HG03280 (cell line): ENCODE results near the gene NFKBIZ.
"Not testable (repeated sequence)": the region's sequence is repeated elsewhere in the genome, so short reads cannot be mapped to it uniquely, and the experiment has no call there.

Source experiments
- ATAC-seq: cut with Tn5 transposase; IDR thresholded peaks from one replicate; pipeline ENCODE4 v1.9.1; 2021; ENCODE audit warnings: mild to moderate bottlenecking, moderate library complexity; ENCODE audit not compliant: unreplicated experiment

NFKBIZ gene

DNA sequence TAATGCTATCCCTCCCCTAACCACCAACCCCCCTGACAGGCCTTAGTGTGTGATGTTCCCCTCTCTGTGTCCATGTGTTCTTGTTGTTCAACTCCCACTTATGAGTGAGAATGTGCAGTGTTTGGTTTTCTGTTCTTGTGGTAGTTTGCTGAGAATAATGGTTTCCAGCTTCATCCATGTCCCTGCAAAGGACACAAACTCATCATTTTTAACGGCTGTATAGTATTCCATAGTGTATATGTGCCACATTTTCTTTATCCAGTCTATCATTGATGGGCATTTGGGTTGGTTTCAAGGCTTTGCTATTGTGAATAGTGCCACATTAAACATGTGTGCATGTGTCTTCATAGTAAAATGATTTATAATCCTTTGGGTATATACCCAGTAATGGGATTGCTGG, 56.3 kb downstream of the NFKBIZ start:
- ATAC-seq = not testable (repeated sequence)
